Measurements from ENCODE around the gene FAM20C. TPM values are rescaled to one million over a fixed set of nuclear protein-coding genes. Genes with fewer than 3 reads are reported as not detected.

FAM20C gene
- total RNA-seq, 1 experiment from 2014 or later: 62.6 TPM

DNA sequence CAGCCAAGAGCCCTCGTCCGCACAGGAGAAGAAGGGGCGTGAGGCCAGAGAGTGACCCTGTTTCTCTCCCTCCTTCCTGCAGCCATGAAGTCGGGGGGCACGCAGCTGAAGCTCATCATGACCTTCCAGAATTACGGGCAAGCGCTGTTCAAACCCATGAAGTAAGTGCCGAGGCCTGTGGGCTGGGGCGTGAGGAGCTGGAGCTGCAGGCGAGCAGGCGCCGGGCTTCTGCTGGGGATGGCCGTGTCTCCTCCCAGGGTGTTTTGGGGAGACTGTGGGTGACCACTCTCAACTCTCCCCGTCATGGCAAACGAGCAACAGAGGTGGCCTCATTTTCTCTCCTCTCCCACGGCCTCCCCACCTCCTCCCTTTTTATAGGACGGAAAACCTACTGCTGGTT is 16.4 kb downstream of the FAM20C start:
- Histone ChIP-seq H2BK120ac (ENCODE audit: low read depth, low read length, poor library complexity, severe bottlenecking) (no peak overlapping the region), H3K9me3 (ENCODE audit: control insufficient read depth, low read depth, low read length) (no peaks in the 10 kb centered on the region), H3K14ac (ENCODE audit: insufficient read depth, low read length) (no peak overlapping the region), H3K4me2 (ENCODE audit: insufficient read depth, insufficient read length, low read length) (no peak overlapping the region), H4K20me1 (ENCODE audit: control insufficient read depth, insufficient read depth, insufficient read length) (peaks cover 2% of the 10 kb centered on the region), H3K56ac (ENCODE audit: insufficient read length, low read depth, low read length) (no peak overlapping the region), H3K18ac (ENCODE audit: insufficient read length, low read depth, low read length) (no peak overlapping the region), H3K27ac (ENCODE audit: insufficient read length, low read depth, low read length) (no peak overlapping the region), H4K8ac (replicated peaks; ENCODE audit: insufficient read length, low read depth, low read length) (no peak overlapping the region), H3K4me1 (ENCODE audit: insufficient read depth, low read length) (no peaks in the 10 kb centered on the region), H3T11ph (ENCODE audit: low read length) (no peak overlapping the region), H2AK5ac (ENCODE audit: insufficient read length, low read length) (no peak overlapping the region), H4K91ac (ENCODE audit: insufficient read length, low read depth, low read length) (no peak overlapping the region), H3K79me2 (ENCODE audit: insufficient read depth, low read length) (no peaks in the 10 kb centered on the region; the same call in 1 of the 2 replicates), H2BK5ac (ENCODE audit: insufficient read length, low read length) (no peak overlapping the region), H3K79me1 (ENCODE audit: insufficient read depth, low read depth, low read length, poor library complexity, severe bottlenecking) (no peaks in the 10 kb centered on the region), H2BK15ac (ENCODE audit: low read depth, low read length) (no peak overlapping the region), H2BK12ac (ENCODE audit: insufficient read length, low read depth, low read length) (no peak overlapping the region), H3K9ac (ENCODE audit: extremely low read depth, insufficient read length, low read length) (no peak overlapping the region), H3K27me3 (ENCODE audit: insufficient read depth, low read length) (no peaks in the 10 kb centered on the region), H3K4ac (ENCODE audit: low read depth, low read length) (no peak overlapping the region), H3K23me2 (ENCODE audit: insufficient read length, low read depth, low read length, poor library complexity, severe bottlenecking) (no peaks in the 10 kb centered on the region), H2AFZ (ENCODE audit: low read length) (no peak overlapping the region), H2BK20ac (ENCODE audit: low read depth, low read length, poor library complexity, severe bottlenecking) (no peak overlapping the region), H4K5ac (ENCODE audit: insufficient read length, low read depth, low read length) (no peak overlapping the region), H3K23ac (ENCODE audit: insufficient read length, low read depth, low read length) (no peak overlapping the region)
- peaks cover 48 to 68% (median 62%) of the 10 kb centered on the region in 3 experiments for H3K36me3 Mint-ChIP-seq (ENCODE audit: insufficient read depth in 1 of 3, low read depth in 3 of 3)
- H3K4me3 Mint-ChIP-seq: no peak overlapping the region
- no CpG with 5 or more reads among the region's 17 CpGs for whole genome bisulfite sequencing (ENCODE audit: extremely low coverage, insufficient read length, low lambda C conversion rate)
- TF ChIP-seq CTCF (conservative IDR thresholded peaks at IDR 0.05): no peak
- H3K27ac Mint-ChIP-seq: no peak overlapping the region
- H3K9me3 Mint-ChIP-seq: peaks cover 3 to 11% of the 10 kb centered on the region in 2 experiments; a peak in 3 of 5 replicates
- H3K27me3 Mint-ChIP-seq (ENCODE audit: low read depth): peaks cover 1% of the 10 kb centered on the region; the same call in 1 of the 2 replicates
- no peak for DNase-seq
- H3K4me1 Mint-ChIP-seq: peaks cover 7 to 8% of the 10 kb centered on the region in 2 experiments; a peak in 3 of 4 replicates
